HG03025 (cell line): Measurements from ENCODE around the gene OR9A2.
A peak's percentile ranks its signal among the peaks of the same experiment; 100 is the strongest.

Experiments
- ATAC-seq: cut with Tn5 transposase; IDR thresholded peaks from one replicate; pipeline ENCODE4 v1.9.1; 2021; ENCODE audit warnings: mild to moderate bottlenecking, moderate library complexity; ENCODE audit not compliant: unreplicated experiment, low FRiP score

OR9A2 gene

GRCh38 chr7:143023047-143023446, 3.9 kb downstream of the OR9A2 start:
- no peak for ATAC-seq

GRCh38 chr7:143018931-143019330, 8.0 kb downstream of the OR9A2 start:
- no peak for ATAC-seq

DNA sequence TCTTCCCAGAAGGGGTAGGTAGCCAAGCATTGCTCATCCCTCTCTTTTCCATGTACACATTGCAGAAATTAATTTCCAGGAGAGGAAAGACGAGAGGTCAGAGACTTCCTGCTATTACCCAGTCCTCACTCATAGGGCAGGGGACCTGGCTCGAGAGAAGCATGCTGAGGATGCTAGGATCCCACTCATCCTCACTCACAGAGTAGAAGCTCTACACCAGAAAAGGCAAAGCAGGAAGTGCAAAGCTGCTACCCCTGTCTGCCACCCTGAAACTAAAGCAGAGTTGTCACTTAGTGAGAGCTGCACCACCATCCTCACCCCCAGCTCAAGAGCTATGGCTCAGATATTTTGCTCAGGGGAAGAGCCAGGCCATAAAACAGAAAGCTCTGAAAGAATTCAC, 9.9 kb downstream of the OR9A2 start:
- ATAC-seq = no peak

GRCh38 chr7:143015926-143016490, 10.9 kb downstream of the OR9A2 start:
- ATAC-seq = no peak

DNA sequence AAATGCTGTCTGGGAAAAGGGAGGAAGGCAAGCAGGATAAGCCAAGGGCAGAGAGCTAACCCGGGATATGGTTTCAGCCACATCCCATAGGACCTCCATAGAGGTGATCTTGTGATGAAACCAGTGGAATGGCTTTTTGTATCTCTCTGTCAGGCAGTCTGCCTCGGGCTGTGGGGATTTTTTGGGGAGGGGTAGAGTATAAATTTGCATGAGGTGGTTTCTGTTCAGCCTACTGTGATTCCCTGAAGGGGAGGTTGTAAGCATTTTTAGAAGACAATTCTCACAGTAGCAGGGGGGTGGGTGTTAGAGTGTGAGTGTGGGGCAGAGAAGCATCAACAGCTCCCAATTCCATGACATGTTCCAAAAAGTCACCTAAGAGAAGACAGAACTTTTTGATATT, 11.8 kb downstream of the OR9A2 start:
- peak; percentile 78 for ATAC-seq

GRCh38 chr7:143013893-143014292, 13.0 kb downstream of the OR9A2 start:
- no peak for ATAC-seq

DNA sequence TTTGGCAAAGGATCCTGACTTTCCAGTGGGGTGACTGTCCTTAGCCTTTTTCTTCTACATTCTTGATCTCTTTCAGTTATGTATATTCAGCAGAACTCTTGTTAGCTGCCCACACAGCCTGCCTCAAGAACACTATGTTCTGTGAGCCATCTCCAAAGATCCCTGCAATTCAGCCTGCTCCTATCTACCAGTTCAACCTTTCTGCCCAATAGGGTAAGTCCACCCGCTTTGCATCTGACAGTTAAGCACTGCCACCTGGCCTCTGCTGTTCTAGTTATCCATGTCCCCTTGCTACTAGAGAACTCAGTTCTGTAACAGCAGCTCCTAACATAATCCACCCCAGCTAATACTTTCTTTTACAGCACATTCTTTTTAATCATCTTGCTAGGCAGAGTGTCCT, 13.5 kb downstream of the OR9A2 start:
- ATAC-seq = no peak

- no peak for ATAC-seq
Measured at GRCh38 chr7:143012409-143012808, 14.5 kb downstream of the OR9A2 start.

- ATAC-seq = no peak
Measured at GRCh38 chr7:143012001-143012400, 14.9 kb downstream of the OR9A2 start.

DNA sequence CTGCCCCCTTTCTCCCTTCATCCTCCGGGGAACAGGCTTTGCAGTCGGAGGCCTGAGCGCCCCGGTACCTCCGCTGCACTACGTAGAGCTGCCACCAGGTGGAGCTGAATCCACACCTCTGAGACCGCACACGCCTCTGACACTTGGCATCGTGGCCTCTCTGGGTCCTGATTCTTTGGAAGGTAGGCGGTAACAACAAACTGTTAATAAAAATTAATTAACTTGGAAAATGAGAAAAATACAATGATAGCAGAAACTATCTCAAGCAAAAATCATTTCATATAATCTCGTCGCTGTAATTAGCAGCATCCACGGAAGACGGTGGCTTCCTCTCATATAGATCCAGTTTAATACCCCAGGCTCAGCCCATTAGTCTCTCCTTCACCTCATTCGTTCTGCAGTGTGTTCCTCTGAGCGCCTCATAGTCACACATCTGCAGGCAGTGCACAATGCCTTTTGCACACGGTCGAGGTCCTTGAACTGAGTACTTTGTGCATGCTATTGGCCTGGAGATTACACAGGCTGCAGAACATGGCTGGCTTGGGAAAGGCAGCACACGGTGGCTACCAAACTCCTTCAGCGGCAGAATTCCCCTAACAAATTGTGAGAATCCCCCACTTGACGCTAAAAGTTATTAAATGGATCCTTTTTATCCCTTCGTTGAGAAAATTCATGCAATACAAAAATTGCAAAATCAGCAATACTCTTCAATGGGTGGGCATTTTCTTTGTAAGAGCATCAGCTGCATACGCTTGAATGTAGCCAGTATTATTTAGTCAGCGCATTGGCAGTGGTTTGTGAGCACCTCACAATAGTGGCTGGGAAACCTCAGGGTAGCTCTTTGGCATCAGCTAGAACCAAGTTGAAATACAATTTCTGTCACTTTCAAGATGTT, 18.7 kb downstream of the OR9A2 start:
- ATAC-seq = peak; percentile 89

DNA sequence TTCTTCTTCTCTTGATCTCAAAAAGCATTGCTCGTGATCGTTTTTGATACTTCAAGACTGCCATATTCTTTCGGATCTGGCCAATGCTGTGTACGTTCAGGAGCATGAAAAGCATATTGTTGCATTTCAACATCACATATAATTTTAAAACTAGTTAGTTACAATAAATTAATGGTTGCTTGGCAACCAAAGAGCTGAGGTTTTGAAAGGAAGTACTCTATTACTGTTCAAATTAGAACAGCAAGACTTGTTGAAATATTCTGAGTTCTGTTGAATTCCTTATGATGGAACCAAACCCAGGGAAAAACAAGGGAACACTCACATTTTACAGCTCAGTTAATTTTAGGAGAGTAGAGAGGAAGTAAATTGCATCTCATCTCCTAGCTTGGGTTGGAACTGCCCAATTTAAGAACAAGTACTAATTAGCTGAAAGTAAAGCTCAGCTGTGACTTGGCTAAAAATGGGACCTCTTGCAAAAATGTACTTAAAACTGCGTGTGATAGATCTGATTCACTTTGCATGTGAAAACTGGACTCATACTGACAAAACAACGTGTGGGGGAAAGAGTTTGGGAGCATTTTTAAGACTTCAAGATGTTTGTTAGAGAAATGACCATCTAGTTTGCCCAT, 21.2 kb downstream of the OR9A2 start:
- no peak for ATAC-seq

DNA sequence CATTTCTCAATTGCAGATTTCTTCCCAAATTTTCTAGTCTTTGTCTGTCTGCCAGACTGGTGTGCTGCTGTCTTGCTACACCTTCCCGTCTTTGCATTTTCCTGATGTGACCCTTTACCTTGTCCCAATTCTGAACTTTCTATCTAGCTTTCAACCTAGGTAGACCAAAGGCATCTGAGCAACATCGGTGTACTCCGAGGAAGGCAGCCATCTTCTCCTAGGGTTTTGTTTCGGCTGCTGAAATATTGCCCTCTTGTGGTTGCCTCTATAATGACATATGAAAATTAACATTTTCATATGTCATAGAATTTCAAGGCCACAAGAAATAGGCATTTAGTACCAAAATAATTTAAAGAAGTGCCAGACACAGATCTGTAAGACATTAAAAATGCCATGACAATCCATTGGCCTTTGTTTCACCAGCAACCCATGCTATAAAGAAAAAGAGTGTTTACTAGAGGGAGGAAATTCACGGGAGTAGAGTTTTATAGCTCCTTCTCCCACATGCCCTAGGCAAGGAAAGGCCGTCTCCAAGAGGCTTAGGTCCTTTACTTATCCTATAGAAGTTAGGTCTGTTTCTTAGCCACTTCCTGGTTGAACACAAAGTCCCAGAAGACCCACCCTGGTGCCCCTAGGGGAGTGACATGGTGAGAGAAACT, 23.4 kb downstream of the OR9A2 start:
- ATAC-seq = peak; percentile 53

DNA sequence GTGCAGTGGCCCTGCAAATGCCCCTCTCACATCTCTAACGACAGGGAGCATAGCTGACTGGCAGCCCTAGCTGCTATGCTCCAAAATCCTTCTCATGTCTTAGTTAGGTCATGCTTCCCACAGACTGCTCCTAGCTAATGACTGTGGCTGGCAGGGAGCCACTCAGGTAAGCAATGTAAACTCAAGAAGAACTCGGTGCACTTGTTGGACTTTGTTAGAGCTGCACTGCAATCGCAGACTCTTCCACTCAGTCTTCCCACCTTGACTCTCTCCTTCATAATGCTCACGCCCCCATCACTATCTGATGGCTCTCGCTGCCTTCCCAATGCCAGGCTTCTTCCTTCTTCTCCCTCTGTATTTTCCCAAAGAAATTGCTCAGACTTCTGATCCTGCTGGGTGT, 24.0 kb downstream of the OR9A2 start:
- no peak for ATAC-seq

GRCh38 chr7:143002106-143002505, 24.8 kb downstream of the OR9A2 start:
- ATAC-seq = no peak

- no peak for ATAC-seq
Measured at GRCh38 chr7:143000648-143001047, 26.3 kb downstream of the OR9A2 start.

GRCh38 chr7:142999793-143000192, 27.1 kb downstream of the OR9A2 start:
- no peak for ATAC-seq

DNA sequence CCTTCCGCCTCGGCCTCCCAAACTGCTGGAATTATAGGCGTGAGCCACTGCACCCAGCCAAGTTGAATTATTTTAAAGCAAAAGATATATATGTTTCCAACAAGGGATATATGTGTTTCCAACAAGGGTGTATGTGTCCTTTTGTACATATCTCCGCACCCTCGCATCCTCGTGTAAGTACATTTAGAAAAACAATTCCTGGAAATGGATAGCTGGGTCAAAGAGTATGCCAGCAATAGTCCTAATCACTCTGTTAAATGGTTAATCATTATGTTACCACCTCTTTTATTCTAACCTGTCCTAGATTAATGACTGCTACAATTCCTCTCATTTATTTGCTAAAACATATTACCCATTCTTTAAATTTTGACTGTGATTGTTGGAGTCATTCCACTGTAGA, 28.0 kb downstream of the OR9A2 start:
- no peak for ATAC-seq

- ATAC-seq = no peak
Measured at GRCh38 chr7:142997456-142997989, 29.4 kb downstream of the OR9A2 start.

DNA sequence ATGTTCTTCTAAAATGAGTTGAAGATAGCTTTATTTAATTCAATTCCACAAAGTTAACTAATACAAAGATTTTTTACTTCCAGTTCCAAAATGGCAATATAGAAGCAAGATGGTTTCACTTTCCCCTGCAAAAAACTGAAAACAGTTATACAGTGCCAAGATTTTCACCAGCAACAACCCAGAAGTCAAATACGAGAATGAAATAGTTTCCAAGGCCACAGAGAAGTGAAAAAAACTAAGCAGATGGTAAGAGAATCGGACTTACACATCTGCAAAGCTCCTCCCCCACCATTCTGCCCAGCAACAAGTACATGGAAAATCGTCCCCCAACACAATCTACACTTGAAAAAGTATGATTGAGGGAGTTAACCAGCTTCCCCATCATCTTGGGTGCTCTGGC, 34.5 kb downstream of the OR9A2 start:
- ATAC-seq = no peak

- ATAC-seq = no peak
Measured at GRCh38 chr7:142984297-142984696, 42.6 kb downstream of the OR9A2 start.

GRCh38 chr7:142983825-142984224, 43.1 kb downstream of the OR9A2 start:
- no peak for ATAC-seq
